GM12878 (cell line): ENCODE data around the gene PRKN. TPM values are rescaled to one million over a fixed set of nuclear protein-coding genes. Genes with fewer than 3 reads are reported as not detected.

ENCODE experiments used
- ATAC-seq: fragments of 200-7000 bp; cut with Tn5 transposase; 3 replicates; pipeline ENCODE4 v1.9.1; 2020; ENCODE audit warnings: mild to moderate bottlenecking, moderate library complexity
- BruUV-seq: library from RNA; stranded (reverse); fragments of 400-500 nt; replicated peaks from 2 replicates; lab custom pipeline; 2021; lab: Mats Ljungman, UMichigan
- CTCF ChIA-PET: fragments of 300-600 bp; sonication (Branson Sonifier 250); formaldehyde crosslinking; extraction: SDS; loops from one replicate; lab custom pipeline; 2021; ENCODE audit warnings: inconsistent platforms; lab: Yijun Ruan, JAX
- POLR2A ChIA-PET: fragments of 350-600 bp; formaldehyde crosslinking; extraction: SDS; loops from one replicate; lab custom pipeline; 2021; ENCODE audit warnings: inconsistent platforms; lab: Charles Lee
- RAD21 ChIA-PET: fragments of 300-600 bp; sonication (Branson Sonifier 250); formaldehyde crosslinking; loops from one replicate; lab custom pipeline; 2023; ENCODE audit warnings: antibody characterized with exemption; ENCODE audit not compliant: unreplicated experiment; lab: Charles Lee
- SMC1A ChIA-PET: fragments of 300-600 bp; sonication (Branson Sonifier 250); formaldehyde crosslinking; loops from one replicate; lab custom pipeline; 2023; ENCODE audit not compliant: unreplicated experiment, uncharacterized antibody; lab: Charles Lee
- DNase-seq: peaks from one replicate; pipeline ENCODE4 v3.0.0-alpha.2; 2011; ENCODE audit warnings: low read depth, low spot score
- FAIRE-seq: peaks from 3 replicates; lab custom pipeline; 2011; peaks lifted over from hg19 to GRCh38; lab: Jason Lieb, UNC
- H2AFZ ChIP-seq: 2 replicates; pipeline ENCODE4 v1.6.0; 2011; ENCODE audit warnings: low read depth, low read length, control low read depth; ENCODE audit not compliant: control insufficient read depth
- H3K27ac ChIP-seq: 2 replicates; pipeline ENCODE4 v1.5.1; 2011; ENCODE audit warnings: control low read depth; ENCODE audit not compliant: control insufficient read depth, insufficient read depth
- H3K27me3 ChIP-seq, 2 experiments: replicated peaks in 1 of 2; 2 replicates each; pipeline versions ENCODE4 v1.6.0 to v1.6.1; 2011; ENCODE audit warnings: low read length in 1 of 2; ENCODE audit not compliant: control insufficient read depth in 2 of 2, insufficient read depth in 2 of 2
- H3K36me3 ChIP-seq, 2 experiments: 2 replicates each; pipeline ENCODE4 v1.5.1; 2011; ENCODE audit warnings: low read length in 1 of 2; ENCODE audit not compliant: control insufficient read depth in 2 of 2, insufficient read depth in 2 of 2
- H3K4me1 ChIP-seq: 2 replicates; pipeline ENCODE4 v1.6.1; 2011; ENCODE audit warnings: mild to moderate bottlenecking, low read length, moderate library complexity, mixed read lengths; ENCODE audit not compliant: control insufficient read depth, insufficient read depth
- H3K4me2 ChIP-seq: 2 replicates; pipeline ENCODE4 v1.6.0; 2011; ENCODE audit warnings: control low read depth; ENCODE audit not compliant: control insufficient read depth, insufficient read depth
- H3K4me3 ChIP-seq: fragments of 200-600 bp; sonication (generic); 2 replicates; pipeline ENCODE4 v1.5.1; 2016
- H3K79me2 ChIP-seq: 2 replicates; pipeline ENCODE4 v1.6.0; 2011; ENCODE audit warnings: low read length; ENCODE audit not compliant: control insufficient read depth, insufficient read depth
- H3K9ac ChIP-seq: 2 replicates; pipeline ENCODE4 v1.8.0; 2011; ENCODE audit warnings: low read length, control low read depth, mixed read lengths; ENCODE audit not compliant: control insufficient read depth, insufficient read depth
- H3K9me3 ChIP-seq: replicated peaks from 3 replicates; pipeline ENCODE4 v1.5.1; 2011; ENCODE audit warnings: mild to moderate bottlenecking, low read length; ENCODE audit not compliant: control insufficient read depth, insufficient read depth
- H4K20me1 ChIP-seq: 2 replicates; pipeline ENCODE4 v1.6.0; 2011; ENCODE audit not compliant: control insufficient read depth, insufficient read depth
- ATF7 ChIP-seq: fragments of 450-650 bp; IDR thresholded peaks from 2 replicates; pipeline ENCODE4 v1.6.1; 2016; ENCODE audit warnings: low read depth, mild to moderate bottlenecking
- CBFB ChIP-seq: IDR thresholded peaks from 2 replicates; pipeline ENCODE4 v1.6.1; 2016; ENCODE audit warnings: antibody characterized with exemption, low read depth
- CHD1 ChIP-seq: IDR thresholded peaks from 2 replicates; pipeline ENCODE4 v1.6.1; 2012; ENCODE audit warnings: low read depth, low read length, improper control_type of control experiment
- IKZF2 ChIP-seq, 2 experiments: fragments of 450-650 bp; IDR thresholded peaks; 2 replicates each; pipeline ENCODE4 v1.6.1; 2017; ENCODE audit warnings: mild to moderate bottlenecking in 2 of 2, moderate library complexity in 2 of 2
- MEF2A ChIP-seq: IDR thresholded peaks from 2 replicates; pipeline ENCODE4 v1.6.1; 2011; ENCODE audit warnings: low read depth, mild to moderate bottlenecking, low read length, moderate library complexity; ENCODE audit not compliant: insufficient read depth
- MEF2B ChIP-seq: fragments of 450-650 bp; IDR thresholded peaks from 2 replicates; pipeline ENCODE4 v1.6.1; 2018; ENCODE audit warnings: mild to moderate bottlenecking, moderate library complexity; ENCODE audit not compliant: partially characterized antibody, poor library complexity, severe bottlenecking
- NFXL1 ChIP-seq: fragments of 450-650 bp; IDR thresholded peaks from 2 replicates; pipeline ENCODE4 v1.6.1; 2017; ENCODE audit warnings: antibody characterized with exemption, mild to moderate bottlenecking, borderline replicate concordance
- NFYA ChIP-seq: IDR thresholded peaks from 2 replicates; pipeline ENCODE4 v1.6.1; 2011; ENCODE audit warnings: low read depth, mild to moderate bottlenecking, low read length, improper control_type of control experiment, borderline replicate concordance
- NR2C1 ChIP-seq: fragments of 450-650 bp; IDR thresholded peaks from 2 replicates; pipeline ENCODE4 v1.6.1; 2017; ENCODE audit warnings: antibody characterized with exemption, mild to moderate bottlenecking, moderate library complexity
- RB1 ChIP-seq: fragments of 450-650 bp; formaldehyde crosslinking; IDR thresholded peaks from 2 replicates; pipeline ENCODE4 v1.6.1; 2017; ENCODE audit warnings: mild to moderate bottlenecking, borderline replicate concordance
- RFX5 ChIP-seq: IDR thresholded peaks from 2 replicates; pipeline ENCODE4 v1.6.1; 2011; ENCODE audit warnings: low read depth, low read length, improper control_type of control experiment
- SMC3 ChIP-seq: IDR thresholded peaks from 2 replicates; pipeline ENCODE4 v1.6.1; 2011; ENCODE audit warnings: low read length, improper control_type of control experiment, borderline replicate concordance
- SREBF2 ChIP-seq: IDR thresholded peaks from 2 replicates; pipeline ENCODE4 v1.6.1; 2012; ENCODE audit warnings: mild to moderate bottlenecking, low read length
- TARDBP ChIP-seq: IDR thresholded peaks from 2 replicates; pipeline ENCODE4 v1.6.1; 2016; ENCODE audit warnings: borderline replicate concordance
- TCF7 ChIP-seq: IDR thresholded peaks from 2 replicates; pipeline ENCODE4 v1.6.1; 2014; ENCODE audit warnings: antibody characterized with exemption, borderline replicate concordance
- in situ Hi-C: fragments of 300-500 bp; cut with MboI; formaldehyde crosslinking; loops from 9 replicates; pipeline ENCODE4 v1.14.3; 2018; ENCODE audit warnings: mixed read lengths
- intact Hi-C: fragments of 100-400 bp; cut with micrococcal nuclease; formaldehyde crosslinking; loops from one replicate; pipeline ENCODE4 v1.14.2; 2022; ENCODE audit not compliant: unreplicated experiment
- polyA plus RNA-seq, 11 experiments: library from polyadenylated mRNA; depleted of rRNA in 4 of 11; unstranded in 6 of 11; stranded (reverse) in 5 of 11; fragments of >200 nt; fragmentation: Nextera tagmentation in 4 of 11; fragmentation: Illumina TruSeq in 1 of 11; extraction: Ambion mirVana in 4 of 11; extraction: Trizol in 1 of 11; gene quantifications; 1 replicate in 1 of 11; 2 replicates in 10 of 11; pipeline versions ENCODE4 v1.2.1 to v1.2.3, GENCODE V29; 2011 to 2016; ENCODE audit warnings: inconsistent platforms in 2 of 11, missing spikeins in 2 of 11, low read depth in 1 of 11
- total RNA-seq, 4 experiments: library from RNA; depleted of rRNA in 3 of 4; stranded (reverse); fragments of >200 nt in 3 of 4; fragmentation: Illumina TruSeq in 1 of 4; extraction: Trizol in 1 of 4; gene quantifications; 2 replicates each; pipeline versions ENCODE4 v1.2.1 to v1.2.3, GENCODE V29; 2013 to 2021
- TF ChIP-seq, protein P1 (sequence below): fragments of 450-650 bp; IDR thresholded peaks from 2 replicates; pipeline ENCODE4 v1.6.1; 2018; ENCODE audit warnings: borderline replicate concordance, mild to moderate bottlenecking; ENCODE audit not compliant: partially characterized antibody
- TF ChIP-seq, protein P2 (sequence below): IDR thresholded peaks from 2 replicates; pipeline ENCODE4 v1.6.1; 2012; ENCODE audit warnings: improper control_type of control experiment, low read depth, low read length; ENCODE audit not compliant: insufficient replicate concordance

PRKN gene
- total and polyA plus RNA-seq, 10 of the 15 experiments (the other 5 are each of a cell fraction or from before 2014, with no cell fraction given): 0.06 to 0.09 TPM; not detected in 8

DNA sequence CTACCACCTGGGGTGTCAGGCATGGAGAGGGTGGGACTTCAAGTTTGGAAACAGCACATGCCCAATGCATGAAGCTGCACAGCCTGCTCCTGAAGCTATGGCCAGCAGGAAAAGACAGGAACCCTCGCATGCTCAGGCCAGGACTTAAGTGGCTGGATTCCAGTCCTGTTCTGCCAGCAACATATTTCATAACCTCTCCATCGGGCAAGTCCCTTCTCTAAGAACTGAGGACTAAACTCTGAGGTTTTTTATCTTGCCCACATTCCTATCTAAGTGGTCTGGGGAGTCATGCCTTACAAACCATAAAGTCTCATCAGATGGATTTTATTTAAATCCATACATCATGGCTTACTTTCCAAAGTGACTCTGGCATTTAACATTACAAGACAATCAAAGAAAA lies 1426.2 kb downstream of the PRKN start (continued):
- TF ChIP-seq, protein P1, sequence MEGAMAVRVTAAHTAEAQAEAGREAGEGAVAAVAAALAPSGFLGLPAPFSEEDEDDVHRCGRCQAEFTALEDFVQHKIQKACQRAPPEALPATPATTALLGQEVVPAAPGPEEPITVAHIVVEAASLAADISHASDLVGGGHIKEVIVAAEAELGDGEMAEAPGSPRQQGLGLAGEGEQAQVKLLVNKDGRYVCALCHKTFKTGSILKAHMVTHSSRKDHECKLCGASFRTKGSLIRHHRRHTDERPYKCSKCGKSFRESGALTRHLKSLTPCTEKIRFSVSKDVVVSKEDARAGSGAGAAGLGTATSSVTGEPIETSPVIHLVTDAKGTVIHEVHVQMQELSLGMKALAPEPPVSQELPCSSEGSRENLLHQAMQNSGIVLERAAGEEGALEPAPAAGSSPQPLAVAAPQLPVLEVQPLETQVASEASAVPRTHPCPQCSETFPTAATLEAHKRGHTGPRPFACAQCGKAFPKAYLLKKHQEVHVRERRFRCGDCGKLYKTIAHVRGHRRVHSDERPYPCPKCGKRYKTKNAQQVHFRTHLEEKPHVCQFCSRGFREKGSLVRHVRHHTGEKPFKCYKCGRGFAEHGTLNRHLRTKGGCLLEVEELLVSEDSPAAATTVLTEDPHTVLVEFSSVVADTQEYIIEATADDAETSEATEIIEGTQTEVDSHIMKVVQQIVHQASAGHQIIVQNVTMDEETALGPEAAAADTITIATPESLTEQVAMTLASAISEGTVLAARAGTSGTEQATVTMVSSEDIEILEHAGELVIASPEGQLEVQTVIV: no peak

DNA sequence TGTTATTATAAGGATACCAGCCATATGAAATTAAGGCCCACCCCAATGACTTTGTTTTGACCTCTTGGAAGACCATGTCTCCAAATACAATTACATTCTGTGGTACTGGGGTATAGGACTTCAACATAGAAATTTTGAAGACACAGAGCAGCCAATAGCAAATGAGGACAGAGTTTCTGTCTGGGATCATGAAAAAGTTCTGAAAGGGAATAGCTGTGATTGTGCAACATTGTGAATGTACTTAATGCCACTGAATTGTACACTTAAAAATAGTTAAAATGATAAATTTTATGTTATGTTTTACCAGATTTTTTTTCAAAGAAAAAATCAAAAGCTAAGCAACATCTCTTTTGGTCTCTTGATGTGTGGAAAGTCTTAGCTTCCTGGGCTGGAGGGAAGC lies 1426.7 kb downstream of the PRKN start:
- DNase-seq: no peak
- Histone ChIP-seq H3K4me1 (no peaks in the 10 kb centered on the region), H3K4me2 (no peak overlapping the region), H2AFZ (no peak overlapping the region), H3K27me3 (no peaks in the 10 kb centered on the region), H3K79me2 (no peaks in the 10 kb centered on the region), H3K4me3 (no peak overlapping the region), H3K9me3 (no peaks in the 10 kb centered on the region), H3K27ac (no peak overlapping the region), H3K9ac (no peak overlapping the region), H3K36me3 (no peaks in the 10 kb centered on the region), H4K20me1 (no peaks in the 10 kb centered on the region)
- no peak for ATAC-seq
- ChIA-PET SMC1A (no interaction called here), CTCF (no interaction called here), POLR2A (no interaction called here), RAD21 (interaction anchor here (0.6 kb wide), 1 partner anchor 117 kb away, joined by 3 read pairs; no protein-coding TSS in a partner anchor)
- FAIRE-seq: no peak
- in situ Hi-C loops: no loop called here
- no TSS peak for BruUV-seq
- intact Hi-C loops: no loop called here
- TF ChIP-seq SMC3 (no peak), IKZF2 (IDR thresholded peaks at IDR 0.05) (no peak), CHD1 (no peak), RB1 (no peak), CBFB (no peak), MEF2A (no peak), MEF2B (no peak), ATF7 (no peak), TARDBP (no peak), NFYA (no peak), NFXL1 (no peak), TCF7 (no peak), RFX5 (no peak), SREBF2 (no peak), NR2C1 (no peak)
- TF ChIP-seq, protein P2, sequence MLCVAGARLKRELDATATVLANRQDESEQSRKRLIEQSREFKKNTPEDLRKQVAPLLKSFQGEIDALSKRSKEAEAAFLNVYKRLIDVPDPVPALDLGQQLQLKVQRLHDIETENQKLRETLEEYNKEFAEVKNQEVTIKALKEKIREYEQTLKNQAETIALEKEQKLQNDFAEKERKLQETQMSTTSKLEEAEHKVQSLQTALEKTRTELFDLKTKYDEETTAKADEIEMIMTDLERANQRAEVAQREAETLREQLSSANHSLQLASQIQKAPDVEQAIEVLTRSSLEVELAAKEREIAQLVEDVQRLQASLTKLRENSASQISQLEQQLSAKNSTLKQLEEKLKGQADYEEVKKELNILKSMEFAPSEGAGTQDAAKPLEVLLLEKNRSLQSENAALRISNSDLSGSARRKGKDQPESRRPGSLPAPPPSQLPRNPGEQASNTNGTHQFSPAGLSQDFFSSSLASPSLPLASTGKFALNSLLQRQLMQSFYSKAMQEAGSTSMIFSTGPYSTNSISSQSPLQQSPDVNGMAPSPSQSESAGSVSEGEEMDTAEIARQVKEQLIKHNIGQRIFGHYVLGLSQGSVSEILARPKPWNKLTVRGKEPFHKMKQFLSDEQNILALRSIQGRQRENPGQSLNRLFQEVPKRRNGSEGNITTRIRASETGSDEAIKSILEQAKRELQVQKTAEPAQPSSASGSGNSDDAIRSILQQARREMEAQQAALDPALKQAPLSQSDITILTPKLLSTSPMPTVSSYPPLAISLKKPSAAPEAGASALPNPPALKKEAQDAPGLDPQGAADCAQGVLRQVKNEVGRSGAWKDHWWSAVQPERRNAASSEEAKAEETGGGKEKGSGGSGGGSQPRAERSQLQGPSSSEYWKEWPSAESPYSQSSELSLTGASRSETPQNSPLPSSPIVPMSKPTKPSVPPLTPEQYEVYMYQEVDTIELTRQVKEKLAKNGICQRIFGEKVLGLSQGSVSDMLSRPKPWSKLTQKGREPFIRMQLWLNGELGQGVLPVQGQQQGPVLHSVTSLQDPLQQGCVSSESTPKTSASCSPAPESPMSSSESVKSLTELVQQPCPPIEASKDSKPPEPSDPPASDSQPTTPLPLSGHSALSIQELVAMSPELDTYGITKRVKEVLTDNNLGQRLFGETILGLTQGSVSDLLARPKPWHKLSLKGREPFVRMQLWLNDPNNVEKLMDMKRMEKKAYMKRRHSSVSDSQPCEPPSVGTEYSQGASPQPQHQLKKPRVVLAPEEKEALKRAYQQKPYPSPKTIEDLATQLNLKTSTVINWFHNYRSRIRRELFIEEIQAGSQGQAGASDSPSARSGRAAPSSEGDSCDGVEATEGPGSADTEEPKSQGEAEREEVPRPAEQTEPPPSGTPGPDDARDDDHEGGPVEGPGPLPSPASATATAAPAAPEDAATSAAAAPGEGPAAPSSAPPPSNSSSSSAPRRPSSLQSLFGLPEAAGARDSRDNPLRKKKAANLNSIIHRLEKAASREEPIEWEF: no peak
